Pancreas (tissue), 10 donors: ENCODE results near the gene TPMT. TPM values are rescaled to one million over a fixed set of nuclear protein-coding genes. Genes with fewer than 3 reads are reported as not detected.
A peak's percentile ranks its signal among the peaks of the same experiment; 100 is the strongest.

ENCODE experiments used
- ATAC-seq, 4 donors: fragments of 200-7000 bp; cut with Tn5 transposase; one replicate each; pipeline versions ENCODE4 v1.8.0 to v1.9.1; 2020; ENCODE audit warnings: mild to moderate bottlenecking in 4 of 4, moderate library complexity in 4 of 4
- DNase-seq, 6 donors: peaks; one replicate each; pipeline ENCODE4 v3.0.0-alpha.2; 2020
- FAIRE-seq: peaks from 2 replicates; lab custom pipeline; 2012; peaks lifted over from hg19 to GRCh38; lab: Jason Lieb, UNC
- H3K27ac ChIP-seq, 4 donors: fragments of 200-600 bp; sonication (generic); 1 replicate in 3 of 4; 2 replicates in 1 of 4; pipeline versions ENCODE4 v1.5.0 to v1.8.0; 2020
- H3K27me3 ChIP-seq, 4 donors: fragments of 200-600 bp; one replicate each; pipeline ENCODE4 v1.8.0; 2021
- H3K36me3 ChIP-seq, 3 donors: fragments of 200-600 bp; sonication (generic) in 1 of 3; one replicate each; pipeline versions ENCODE4 v1.5.0 to v1.8.0; 2020 to 2021
- H3K4me1 ChIP-seq, 3 donors: fragments of 200-600 bp; one replicate each; pipeline ENCODE4 v1.8.0; 2021
- H3K4me3 ChIP-seq, 4 donors: fragments of 200-600 bp; sonication (generic) in 2 of 4; one replicate each; pipeline versions ENCODE4 v1.5.0 to v1.8.0; 2020 to 2021
- H3K9me3 ChIP-seq, 4 donors: fragments of 200-600 bp; one replicate each; pipeline ENCODE4 v1.8.0; 2021
- CTCF ChIP-seq, 4 donors: fragments of 200-600 bp; sonication (generic) in 3 of 4; IDR thresholded peaks; one replicate each; pipeline versions ENCODE4 v1.5.0 to v1.8.0; 2021; ENCODE audit warnings: antibody characterized with exemption in 4 of 4
- WGBS, 2 donors: extraction: QIAGEN DNeasy Blood & Tissue Kit; methylation state at CpG; one replicate each; pipeline ENCODE4 v1.1.7; 2013; 5-methylcytosine and 5-hydroxymethylcytosine counted together
- intact Hi-C, 3 donors: fragments of 100-400 bp; cut with DNase I; formaldehyde crosslinking; loops; one replicate each; pipeline versions ENCODE4 v1.11.1 to v1.14.2; 2022
- polyA plus RNA-seq, 2 donors: library from polyadenylated mRNA; stranded (reverse); fragments of 200-250 nt; gene quantifications; one replicate each; pipeline ENCODE4 v1.2.3, GENCODE V29; 2013
- total RNA-seq, 6 donors: library from RNA; stranded (reverse); fragmentation: NEBNext Ultra II Directional in 4 of 6; extraction: Animal tissue kit (Norgen Biotek cat#: 25700) in 4 of 6; gene quantifications; one replicate each; pipeline versions ENCODE4 v1.2.1 to v1.2.4, GENCODE V29; 2021 to 2023
- donor health status: healthy with polysubstance abuse.
- donor health status: DM: no; HTN: no; CAD: no; lungs with moderate emphysema.
- donor health status: DM: no; HTN: no; CAD: no.
- donor health status: control.
- donor health status: control.
- donor health status: Bipolar disorder and iron deficiency.
- donor health status: DM: yes; HTN: yes; CAD: no.
- donor health status: DM: no; HTN: no; CAD: no.
- donor health status: DM: no; HTN: no; CAD: no.
- donor health status: DM: yes; HTN: yes; CAD: no.

The TPMT gene
- total and polyA plus RNA-seq, 8 donors, result 3.8 to 10.8 (median 6.7) TPM

GRCh38 chr6:18161431-18161830 lies 6.6 kb upstream of the TPMT start:
- DNase-seq (no peak), ATAC-seq (no peak), FAIRE-seq (no peak)
- no peak for TF ChIP-seq CTCF (IDR thresholded peaks at IDR 0.05)
- H3K9me3 ChIP-seq, result no peaks in the 10 kb centered on the region
- no peak overlapping the region for H3K4me3 ChIP-seq
- intact Hi-C loops, result no loop called here
- WGBS, 2 donors, result 78 to 86% methylated on average over 2 of the region's 2 CpGs
- H3K4me1 ChIP-seq, result peaks cover 0 to 4% (median 0%) of the 10 kb centered on the region in 3 donors
- H3K36me3 ChIP-seq, result peaks cover 0 to 39% (median 0%) of the 10 kb centered on the region in 3 donors
- no peak overlapping the region for H3K27ac ChIP-seq
- H3K27me3 ChIP-seq, result no peaks in the 10 kb centered on the region

- Histone ChIP-seq H3K4me1 (peaks cover 0 to 8% (median 0%) of the 10 kb centered on the region in 3 donors), H3K36me3 (peaks cover 0 to 39% (median 0%) of the 10 kb centered on the region in 3 donors), H3K27me3 (no peaks in the 10 kb centered on the region), H3K27ac (no peak overlapping the region), H3K9me3 (no peaks in the 10 kb centered on the region), H3K4me3 (no peak overlapping the region)
- DNase-seq, result no peak
- no peak for FAIRE-seq
- TF ChIP-seq CTCF (IDR thresholded peaks at IDR 0.05), result no peak
- ATAC-seq, result no peak
- WGBS, 2 donors, result 88 to 92% methylated on average over 1 of the region's 1 CpG
- intact Hi-C loops, result no loop called here
These were observed 6.0 kb upstream of the TPMT start for GRCh38 chr6:18160911-18161310.

- H3K27ac ChIP-seq, result peak overlapping the region; percentile 88 to 93 (median 90)
- ATAC-seq (peak; percentile 62 to 73 (median 70)), DNase-seq (peak; percentile 81 to 91 (median 87)), FAIRE-seq (no peak)
- intact Hi-C loops, result no loop called here
- TF ChIP-seq CTCF (IDR thresholded peaks at IDR 0.05), result peak in 1 of 4 donors; percentile 23
- no peaks in the 10 kb centered on the region for H3K27me3 ChIP-seq
- peaks cover 8 to 25% (median 16%) of the 10 kb centered on the region in 3 donors for H3K4me1 ChIP-seq
- H3K36me3 ChIP-seq, result peaks cover 0 to 7% (median 0%) of the 10 kb centered on the region in 3 donors
- no peaks in the 10 kb centered on the region for H3K9me3 ChIP-seq
- peak overlapping the region; percentile 76 to 99 (median 90) for H3K4me3 ChIP-seq
- 0% methylated on average over 26 of the region's 26 CpGs for WGBS, 2 donors
These were observed 1.1 kb upstream of the TPMT start for GRCh38 chr6:18155864-18156421.

- Histone ChIP-seq H3K9me3 (no peaks in the 10 kb centered on the region), H3K36me3 (peaks cover 0 to 3% (median 0%) of the 10 kb centered on the region in 3 donors), H3K27ac (peak within 1 kb of the TSS; percentile 88 to 93 (median 91)), H3K4me3 (peak within 1 kb of the TSS; percentile 76 to 99 (median 90)), H3K4me1 (peaks cover 8 to 25% (median 16%) of the 10 kb centered on the region in 3 donors), H3K27me3 (no peaks in the 10 kb centered on the region)
- FAIRE-seq (no peak), DNase-seq (peak; percentile 98 to 99 (median 99)), ATAC-seq (peak; percentile 90 to 96 (median 94))
- 0 to 1% methylated on average over 61 to 87 of the region's 87 CpGs for WGBS, 2 donors
- TF ChIP-seq CTCF (IDR thresholded peaks at IDR 0.05), result no peak
- intact Hi-C loops, result no loop called here
These were observed 430 bp upstream of the TPMT start, which contains the start of gene KDM1B for GRCh38 chr6:18155150-18155863. Gene KDM1B, plus strand, starts transcription at chr6:18155422. Its CDS starts 4,474 bp downstream, at chr6:18159896.
